Measurements from ENCODE around the gene IDH3G.

- TF ChIP-seq, protein P1, sequence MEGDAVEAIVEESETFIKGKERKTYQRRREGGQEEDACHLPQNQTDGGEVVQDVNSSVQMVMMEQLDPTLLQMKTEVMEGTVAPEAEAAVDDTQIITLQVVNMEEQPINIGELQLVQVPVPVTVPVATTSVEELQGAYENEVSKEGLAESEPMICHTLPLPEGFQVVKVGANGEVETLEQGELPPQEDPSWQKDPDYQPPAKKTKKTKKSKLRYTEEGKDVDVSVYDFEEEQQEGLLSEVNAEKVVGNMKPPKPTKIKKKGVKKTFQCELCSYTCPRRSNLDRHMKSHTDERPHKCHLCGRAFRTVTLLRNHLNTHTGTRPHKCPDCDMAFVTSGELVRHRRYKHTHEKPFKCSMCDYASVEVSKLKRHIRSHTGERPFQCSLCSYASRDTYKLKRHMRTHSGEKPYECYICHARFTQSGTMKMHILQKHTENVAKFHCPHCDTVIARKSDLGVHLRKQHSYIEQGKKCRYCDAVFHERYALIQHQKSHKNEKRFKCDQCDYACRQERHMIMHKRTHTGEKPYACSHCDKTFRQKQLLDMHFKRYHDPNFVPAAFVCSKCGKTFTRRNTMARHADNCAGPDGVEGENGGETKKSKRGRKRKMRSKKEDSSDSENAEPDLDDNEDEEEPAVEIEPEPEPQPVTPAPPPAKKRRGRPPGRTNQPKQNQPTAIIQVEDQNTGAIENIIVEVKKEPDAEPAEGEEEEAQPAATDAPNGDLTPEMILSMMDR (IDR thresholded peaks at IDR 0.05 in 4 of 5, conservative IDR thresholded peaks at IDR 0.05 in 1 of 5): no peak
- TF ChIP-seq POLR2A (IDR thresholded peaks at IDR 0.05): no peak
Measured at GRCh38 chrX:153766871-153767673, 27.1 kb downstream of the IDH3G start.
